CD4-positive, alpha-beta T cell treated with Interleukin-6 at 100 ng/mL for 8 hours (primary cell): ENCODE results near the gene DUS3L.
"Not testable (repeated sequence)": the region's sequence is repeated elsewhere in the genome, so short reads cannot be mapped to it uniquely, and the experiment has no call there.

Source experiments
- DNase-seq: peaks from one replicate; pipeline ENCODE4 v3.0.0-alpha.2; 2020; ENCODE audit warnings: mixed read lengths, low spot score

Gene DUS3L

GRCh38 chr19:5774921-5775320 is 16.0 kb downstream of the DUS3L start:
- DNase-seq, result no peak

- DNase-seq, result no peak
Observed at GRCh38 chr19:5773276-5773675, 17.7 kb downstream of the DUS3L start.

- DNase-seq, result no peak
Observed at GRCh38 chr19:5772416-5772815, 18.5 kb downstream of the DUS3L start.

GRCh38 chr19:5767949-5768348 is 23.0 kb downstream of the DUS3L start:
- no peak for DNase-seq

- no peak for DNase-seq
Observed at GRCh38 chr19:5765220-5765619, 25.7 kb downstream of the DUS3L start.

- DNase-seq, result no peak
Observed at GRCh38 chr19:5762608-5763217, 28.2 kb downstream of the DUS3L start.

GRCh38 chr19:5753743-5754142 is 37.2 kb downstream of the DUS3L start:
- DNase-seq, result no peak

- no peak for DNase-seq
Observed at GRCh38 chr19:5751709-5752108, 39.3 kb downstream of the DUS3L start.

GRCh38 chr19:5749505-5749904 is 41.5 kb downstream of the DUS3L start:
- no peak for DNase-seq

GRCh38 chr19:5748920-5749319 is 42.0 kb downstream of the DUS3L start:
- DNase-seq, result not testable (repeated sequence)

GRCh38 chr19:5744999-5745398 is 46.0 kb downstream of the DUS3L start:
- DNase-seq, result not testable (repeated sequence)

- DNase-seq, result no peak
Observed at GRCh38 chr19:5743630-5744029, 47.3 kb downstream of the DUS3L start.

GRCh38 chr19:5742051-5742450 is 48.9 kb downstream of the DUS3L start:
- DNase-seq, result no peak

GRCh38 chr19:5738423-5738822 is 52.5 kb downstream of the DUS3L start:
- no peak for DNase-seq
